Endothelial cell of umbilical vein (primary cell): ENCODE measurements around the gene CHD6. TPM values are rescaled to one million over a fixed set of nuclear protein-coding genes. Genes with fewer than 3 reads are reported as not detected.

Experiments
- BruUV-seq: library from RNA; stranded (reverse); fragments of 400-500 nt; replicated peaks from 2 replicates; lab custom pipeline; 2021; lab: Mats Ljungman, UMichigan
- CTCF ChIA-PET: fragments of 300-600, 350-600 bp; sonication (Branson Sonifier 250); formaldehyde crosslinking; loops from one replicate; lab custom pipeline; 2021; ENCODE audit warnings: antibody characterized with exemption, inconsistent platforms; lab: Charles Lee
- POLR2A ChIA-PET: fragments of 300-600, 350-600 bp; sonication (Branson Sonifier 250); formaldehyde crosslinking; loops from one replicate; lab custom pipeline; 2021; ENCODE audit warnings: antibody characterized with exemption, inconsistent platforms; lab: Charles Lee
- DNase-seq: peaks from one replicate; pipeline ENCODE4 v3.0.0-alpha.2; 2011; ENCODE audit warnings: low read depth, low spot score
- FAIRE-seq: peaks from 2 replicates; lab custom pipeline; 2011; peaks lifted over from hg19 to GRCh38; lab: Jason Lieb, UNC
- H2AFZ ChIP-seq: 2 replicates; pipeline ENCODE4 v1.6.0; 2012; ENCODE audit warnings: low read depth, low read length, control low read depth, inconsistent platforms
- H3K27ac ChIP-seq: 2 replicates; pipeline ENCODE4 v1.5.1; 2011; ENCODE audit warnings: low read depth, mild to moderate bottlenecking, control low read depth, low read length, moderate library complexity; ENCODE audit not compliant: insufficient read depth
- H3K27me3 ChIP-seq, 2 experiments: 2 replicates each; pipeline versions ENCODE4 v1.6.0 to v1.6.1; 2011; ENCODE audit warnings: low read length in 2 of 2, mixed read lengths in 1 of 2; ENCODE audit not compliant: control insufficient read depth in 2 of 2, insufficient read depth in 2 of 2
- H3K36me3 ChIP-seq, 2 experiments: 2 replicates in 1 of 2; 3 replicates in 1 of 2; pipeline ENCODE4 v1.5.1; 2011; ENCODE audit warnings: low read length in 2 of 2, mild to moderate bottlenecking in 1 of 2, moderate library complexity in 1 of 2; ENCODE audit not compliant: control insufficient read depth in 2 of 2, insufficient read depth in 2 of 2; ENCODE audit errors: extremely low read depth in 1 of 2
- H3K4me1 ChIP-seq: 3 replicates; pipeline ENCODE4 v1.5.1; 2011; ENCODE audit warnings: mild to moderate bottlenecking, low read length; ENCODE audit not compliant: control insufficient read depth, insufficient read depth; ENCODE audit errors: extremely low read depth
- H3K4me2 ChIP-seq: 2 replicates; pipeline ENCODE4 v1.6.1; 2011; ENCODE audit warnings: low read length, control low read depth, mixed read lengths; ENCODE audit not compliant: insufficient read depth
- H3K4me3 ChIP-seq, 3 experiments: fragments of 200-600 bp in 1 of 3; sonication (generic), shearing (Covaris generic) in 1 of 3; replicated peaks in 1 of 3; 2 replicates each; pipeline ENCODE4 v1.5.1; 2011 to 2016; ENCODE audit warnings: control low read depth in 3 of 3, low read length in 3 of 3, mild to moderate bottlenecking in 2 of 3, inconsistent platforms in 1 of 3, low read depth in 1 of 3, moderate library complexity in 1 of 3; ENCODE audit not compliant: insufficient read depth in 1 of 3
- H3K79me2 ChIP-seq: 2 replicates; pipeline ENCODE4 v1.6.0; 2012; ENCODE audit warnings: low read length, inconsistent platforms; ENCODE audit not compliant: control insufficient read depth, insufficient read depth
- H3K9ac ChIP-seq: replicated peaks from 2 replicates; pipeline ENCODE3; 2011; ENCODE audit warnings: low read length, control low read depth; ENCODE audit not compliant: insufficient read depth; ENCODE audit errors: extremely low read depth
- H3K9me1 ChIP-seq: replicated peaks from 3 replicates; pipeline ENCODE4 v1.6.0; 2011; ENCODE audit warnings: mild to moderate bottlenecking, low read length; ENCODE audit not compliant: control insufficient read depth, insufficient read depth; ENCODE audit errors: extremely low read depth
- H3K9me3 ChIP-seq: replicated peaks from 2 replicates; pipeline ENCODE4 v1.5.1; 2012; ENCODE audit warnings: low read length, inconsistent platforms; ENCODE audit not compliant: control insufficient read depth, insufficient read depth
- H4K20me1 ChIP-seq: replicated peaks from 2 replicates; pipeline ENCODE3; 2011; ENCODE audit warnings: mild to moderate bottlenecking, low read length; ENCODE audit not compliant: control insufficient read depth, insufficient read depth; ENCODE audit errors: extremely low read depth
- EZH2 ChIP-seq: IDR thresholded peaks from 2 replicates; pipeline ENCODE4 v1.6.1; 2012; ENCODE audit warnings: borderline replicate concordance, low read depth, mild to moderate bottlenecking, moderate library complexity, low read length, inconsistent platforms; ENCODE audit not compliant: severe bottlenecking
- FOS ChIP-seq: IDR thresholded peaks from 2 replicates; pipeline ENCODE4 v1.6.1; 2011; ENCODE audit warnings: mild to moderate bottlenecking, low read length, moderate library complexity, borderline replicate concordance; ENCODE audit not compliant: insufficient read depth
- GATA2 ChIP-seq: IDR thresholded peaks from 2 replicates; pipeline ENCODE4 v1.7.0; 2011; ENCODE audit warnings: low read depth, mild to moderate bottlenecking, moderate library complexity, mixed read lengths, low read length; ENCODE audit not compliant: insufficient read length, insufficient read depth
- JUN ChIP-seq: IDR thresholded peaks from 2 replicates; pipeline ENCODE4 v1.6.1; 2011; ENCODE audit warnings: borderline replicate concordance, low read depth; ENCODE audit not compliant: insufficient read length, insufficient read depth
- MYC ChIP-seq: IDR thresholded peaks from one replicate; pipeline ENCODE4 v1.6.1; 2011; ENCODE audit warnings: mild to moderate bottlenecking, low read depth, low read length
- POLR2A ChIP-seq: IDR thresholded peaks from 2 replicates; pipeline ENCODE4 v1.6.1; 2012; ENCODE audit warnings: low read depth, mild to moderate bottlenecking, control low read depth, low read length
- POLR2AphosphoS5 ChIP-seq: IDR thresholded peaks from 2 replicates; pipeline ENCODE4 v1.6.1; 2012; ENCODE audit warnings: low read depth, mild to moderate bottlenecking, control low read depth, low read length, moderate library complexity; ENCODE audit not compliant: insufficient read depth
- dilution Hi-C: fragments of 300-500 bp; cut with MboI; formaldehyde crosslinking; loops from one replicate; pipeline ENCODE4 v1.15.0; 2019; ENCODE audit warnings: low sequenced_read_pairs; ENCODE audit not compliant: extremely low pct_ligation_motif_present
- intact Hi-C: fragments of 100-400 bp; cut with micrococcal nuclease; formaldehyde crosslinking; loops from one replicate; pipeline ENCODE4 v1.10.0; 2022
- polyA plus RNA-seq, 4 experiments: library from polyadenylated mRNA; depleted of rRNA in 3 of 4; stranded (reverse) in 3 of 4; unstranded in 1 of 4; fragments of >200 nt; gene quantifications; 2 replicates each; pipeline versions ENCODE4 v1.2.1 to v1.2.3, GENCODE V29; 2011 to 2012; ENCODE audit warnings: missing spikeins in 1 of 4
- total RNA-seq: library from RNA; stranded (reverse); gene quantifications from 2 replicates; pipeline ENCODE4 v1.2.3, GENCODE V29; 2021
- TF ChIP-seq, protein P1 (sequence below), 2 donors: IDR thresholded peaks; 1 replicate in 1 of 2; 2 replicates in 1 of 2; pipeline ENCODE4 v1.5.1; 2011; ENCODE audit warnings: low read length in 2 of 2, mild to moderate bottlenecking in 2 of 2, moderate library complexity in 2 of 2, control low read depth in 1 of 2, inconsistent platforms in 1 of 2, low read depth in 1 of 2; ENCODE audit not compliant: insufficient read depth in 1 of 2; ENCODE audit errors: extremely low read depth in 1 of 2
- TF ChIP-seq, protein P2 (sequence below): IDR thresholded peaks from 2 replicates; pipeline ENCODE4 v1.6.1; 2011; ENCODE audit not compliant: insufficient read depth, insufficient read length

CHD6 gene
- total and polyA plus RNA-seq, 2 donors (not counting 3 experiments of a cell fraction or from before 2014, with no cell fraction given) = 7.2 to 33.7 TPM

DNA sequence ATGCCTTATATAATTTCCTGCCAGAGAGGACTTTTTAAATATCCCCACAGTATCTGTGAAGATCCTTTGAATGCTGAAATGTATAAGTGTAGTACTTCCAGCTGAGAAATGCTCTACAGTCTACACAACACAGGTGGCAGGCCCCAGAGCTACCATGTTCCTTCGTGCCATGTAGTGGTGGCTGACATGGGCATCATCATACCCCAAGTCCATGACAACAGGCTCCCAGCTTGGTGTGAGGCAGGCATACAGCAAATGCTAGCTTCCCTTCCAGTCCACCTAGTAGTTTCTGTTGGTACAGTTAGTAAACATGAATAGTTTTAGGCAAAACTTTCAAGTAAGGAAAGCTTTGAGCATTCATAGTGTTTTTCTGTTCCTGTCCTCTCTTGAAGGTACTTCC lies 190.3 kb downstream of the CHD6 start:
- H4K20me1 ChIP-seq = no peaks in the 10 kb centered on the region
- no TSS peak for BruUV-seq
- no peaks in the 10 kb centered on the region for H3K27me3 ChIP-seq
- no peaks in the 10 kb centered on the region for H3K9me3 ChIP-seq
- H3K9ac ChIP-seq = no peak overlapping the region
- dilution Hi-C loops = no loop called here
- ChIA-PET POLR2A (no interaction called here), CTCF (interaction anchor here (1.2 to 1.3 kb wide), 2 partner anchors 17 to 239 kb away, joined by 3 read pairs; no protein-coding TSS in a partner anchor)
- no peak overlapping the region for H3K4me3 ChIP-seq
- no peaks in the 10 kb centered on the region for H3K4me1 ChIP-seq
- no peaks in the 10 kb centered on the region for H3K9me1 ChIP-seq
- H3K27ac ChIP-seq = no peak overlapping the region
- TF ChIP-seq, protein P1, sequence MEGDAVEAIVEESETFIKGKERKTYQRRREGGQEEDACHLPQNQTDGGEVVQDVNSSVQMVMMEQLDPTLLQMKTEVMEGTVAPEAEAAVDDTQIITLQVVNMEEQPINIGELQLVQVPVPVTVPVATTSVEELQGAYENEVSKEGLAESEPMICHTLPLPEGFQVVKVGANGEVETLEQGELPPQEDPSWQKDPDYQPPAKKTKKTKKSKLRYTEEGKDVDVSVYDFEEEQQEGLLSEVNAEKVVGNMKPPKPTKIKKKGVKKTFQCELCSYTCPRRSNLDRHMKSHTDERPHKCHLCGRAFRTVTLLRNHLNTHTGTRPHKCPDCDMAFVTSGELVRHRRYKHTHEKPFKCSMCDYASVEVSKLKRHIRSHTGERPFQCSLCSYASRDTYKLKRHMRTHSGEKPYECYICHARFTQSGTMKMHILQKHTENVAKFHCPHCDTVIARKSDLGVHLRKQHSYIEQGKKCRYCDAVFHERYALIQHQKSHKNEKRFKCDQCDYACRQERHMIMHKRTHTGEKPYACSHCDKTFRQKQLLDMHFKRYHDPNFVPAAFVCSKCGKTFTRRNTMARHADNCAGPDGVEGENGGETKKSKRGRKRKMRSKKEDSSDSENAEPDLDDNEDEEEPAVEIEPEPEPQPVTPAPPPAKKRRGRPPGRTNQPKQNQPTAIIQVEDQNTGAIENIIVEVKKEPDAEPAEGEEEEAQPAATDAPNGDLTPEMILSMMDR (IDR thresholded peaks at IDR 0.05; ENCODE audit: extremely low read depth in 1 of 2, insufficient read depth in 1 of 2, low read depth in 1 of 2, low read length in 2 of 2) = no peak
- TF ChIP-seq JUN (no peak), EZH2 (no peak), FOS (no peak), MYC (no peak), POLR2AphosphoS5 (no peak), GATA2 (no peak), POLR2A (no peak)
- TF ChIP-seq, protein P2, sequence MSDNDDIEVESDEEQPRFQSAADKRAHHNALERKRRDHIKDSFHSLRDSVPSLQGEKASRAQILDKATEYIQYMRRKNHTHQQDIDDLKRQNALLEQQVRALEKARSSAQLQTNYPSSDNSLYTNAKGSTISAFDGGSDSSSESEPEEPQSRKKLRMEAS = no peak
- intact Hi-C loops = no loop called here
- FAIRE-seq = no peak
- no peaks in the 10 kb centered on the region for H3K79me2 ChIP-seq
- DNase-seq = no peak
- no peak overlapping the region for H2AFZ ChIP-seq
- H3K4me2 ChIP-seq = no peak overlapping the region
- H3K36me3 ChIP-seq = peaks cover 2 to 11% of the 10 kb centered on the region in 2 experiments
